Smooth muscle cell (in vitro differentiated cells): Measurements from ENCODE around the gene EEFSEC. TPM values are rescaled to one million over a fixed set of nuclear protein-coding genes. Genes with fewer than 3 reads are reported as not detected.

Experiments
- DNase-seq: peaks from one replicate; lab custom pipeline; 2025; ENCODE audit not compliant: unreplicated experiment; lab: John Stamatoyannopoulos, UW
- H2AFZ ChIP-seq: fragments of 200-600 bp; sonication (generic); 2 replicates; pipeline ENCODE4 v1.6.0; 2016; ENCODE audit warnings: antibody characterized with exemption, low read depth, mild to moderate bottlenecking
- H3F3A ChIP-seq: fragments of 200-600 bp; sonication (generic); 2 replicates; pipeline ENCODE4 v1.6.0; 2017; ENCODE audit warnings: antibody characterized with exemption, low read depth
- H3K27ac ChIP-seq: fragments of 200-600 bp; sonication (generic); 2 replicates; pipeline ENCODE4 v1.5.1; 2016; ENCODE audit warnings: low read depth, mild to moderate bottlenecking
- H3K27me3 ChIP-seq: fragments of 200-600 bp; sonication (generic); 2 replicates; pipeline ENCODE4 v1.6.1; 2016; ENCODE audit warnings: low read depth, mild to moderate bottlenecking
- H3K36me3 ChIP-seq: fragments of 200-600 bp; sonication (generic); 2 replicates; pipeline ENCODE4 v1.5.1; 2016; ENCODE audit warnings: low read depth
- H3K4me1 ChIP-seq: fragments of 200-600 bp; sonication (generic); 2 replicates; pipeline ENCODE4 v1.5.1; 2016; ENCODE audit warnings: low read depth
- H3K4me2 ChIP-seq: fragments of 200-600 bp; sonication (generic); 2 replicates; pipeline ENCODE4 v1.6.0; 2016; ENCODE audit warnings: mild to moderate bottlenecking
- H3K4me3 ChIP-seq: fragments of 200-600 bp; sonication (generic); 2 replicates; pipeline ENCODE4 v1.5.1; 2016; ENCODE audit warnings: mild to moderate bottlenecking
- H3K79me2 ChIP-seq: fragments of 200-600 bp; sonication (generic); 2 replicates; pipeline ENCODE4 v1.6.0; 2016; ENCODE audit warnings: low read depth, mild to moderate bottlenecking
- H3K9ac ChIP-seq: fragments of 200-600 bp; sonication (generic); 2 replicates; pipeline ENCODE4 v1.6.0; 2016; ENCODE audit warnings: low read depth
- H3K9me3 ChIP-seq: fragments of 200-600 bp; sonication (generic); replicated peaks from 2 replicates; pipeline ENCODE4 v1.5.1; 2016; ENCODE audit warnings: low read depth
- H4K20me1 ChIP-seq: fragments of 200-600 bp; sonication (generic); 2 replicates; pipeline ENCODE4 v1.6.0; 2016; ENCODE audit warnings: low read depth
- CTCF ChIP-seq: fragments of 200-600 bp; sonication (generic); IDR thresholded peaks from 2 replicates; pipeline ENCODE4 v1.5.1; 2017; ENCODE audit warnings: borderline replicate concordance, mild to moderate bottlenecking, antibody characterized with exemption; ENCODE audit not compliant: insufficient read depth, poor library complexity, severe bottlenecking
- WGBS: methylation state at CpG from one replicate; pipeline ENCODE4 v1.1.7; 2016; ENCODE audit warnings: low lambda C conversion rate; 5-methylcytosine and 5-hydroxymethylcytosine counted together
- polyA plus RNA-seq: library from polyadenylated mRNA; unstranded; fragments of >200 nt; fragmentation: Nextera tagmentation; extraction: Ambion mirVana; gene quantifications from 2 replicates; pipeline ENCODE4 v1.2.1, GENCODE V29; 2016
- total RNA-seq: library from RNA; depleted of rRNA; stranded (reverse); fragments of >200 nt; gene quantifications from 2 replicates; pipeline ENCODE4 v1.2.3, GENCODE V29; 2014

EEFSEC gene
- total and polyA plus RNA-seq, 2 experiments from 2014 or later, result 12.4 to 17.1 TPM

DNA sequence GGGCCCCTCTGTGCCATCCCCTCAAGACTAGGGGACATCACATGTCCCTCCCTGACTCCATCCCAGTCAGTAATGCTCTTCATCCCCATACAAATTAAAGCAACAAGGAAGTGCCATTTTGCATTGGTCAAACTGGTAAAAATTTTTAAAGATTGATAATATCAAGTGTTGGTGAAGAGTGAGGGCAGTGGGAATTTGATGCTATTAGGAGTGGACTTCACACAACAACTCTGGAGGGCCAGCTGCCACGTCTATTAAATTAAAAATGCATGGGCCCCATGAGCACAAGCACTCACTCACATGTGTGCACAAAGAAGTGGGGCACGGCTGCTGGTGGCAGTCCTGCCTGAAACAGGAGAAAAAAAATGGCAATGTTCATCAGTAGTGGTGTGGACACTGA lies 265.6 kb downstream of the EEFSEC start:
- Histone ChIP-seq H4K20me1 (no peaks in the 10 kb centered on the region), H3F3A (no peaks in the 10 kb centered on the region), H3K79me2 (no peaks in the 10 kb centered on the region), H2AFZ (no peak overlapping the region), H3K4me1 (no peaks in the 10 kb centered on the region), H3K27me3 (no peaks in the 10 kb centered on the region), H3K9me3 (no peaks in the 10 kb centered on the region), H3K9ac (no peak overlapping the region), H3K27ac (no peak overlapping the region), H3K36me3 (no peaks in the 10 kb centered on the region), H3K4me2 (no peak overlapping the region), H3K4me3 (no peak overlapping the region)
- no peak for TF ChIP-seq CTCF
- WGBS, result 84% methylated on average over 2 of the region's 2 CpGs
- no peak for DNase-seq

GRCh38 chr3:128419311-128419710 lies 266.0 kb downstream of the EEFSEC start:
- DNase-seq, result no peak
- Histone ChIP-seq H3K4me3 (no peak overlapping the region), H3K79me2 (no peaks in the 10 kb centered on the region), H3K9me3 (no peaks in the 10 kb centered on the region), H4K20me1 (no peaks in the 10 kb centered on the region), H3F3A (no peaks in the 10 kb centered on the region), H3K9ac (no peak overlapping the region), H3K27me3 (no peaks in the 10 kb centered on the region), H3K4me1 (no peaks in the 10 kb centered on the region), H3K4me2 (no peak overlapping the region), H2AFZ (no peak overlapping the region), H3K36me3 (no peaks in the 10 kb centered on the region), H3K27ac (no peak overlapping the region)
- no peak for TF ChIP-seq CTCF
- WGBS, result 97% methylated on average over 4 of the region's 4 CpGs

DNA sequence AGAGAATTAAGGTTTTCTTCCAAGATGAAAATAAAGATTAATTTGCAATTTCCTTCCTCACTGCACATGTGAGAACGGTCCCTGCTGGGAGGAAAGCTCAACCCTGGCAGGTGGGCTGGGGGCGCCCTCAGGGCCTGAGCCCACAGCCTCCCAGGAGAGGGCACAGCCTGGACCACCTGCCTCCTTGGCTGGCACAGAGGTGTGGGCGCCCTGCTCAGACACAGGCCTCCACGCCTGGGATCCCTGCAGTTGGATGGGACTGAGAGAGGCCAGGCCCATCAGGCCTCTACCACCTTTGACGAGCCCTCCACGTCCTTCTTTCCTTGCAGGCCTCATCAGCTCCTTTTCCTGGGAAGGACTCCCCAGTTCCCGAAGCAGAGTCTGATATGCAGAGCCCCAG lies 267.0 kb downstream of the EEFSEC start:
- Histone ChIP-seq H3K36me3 (no peaks in the 10 kb centered on the region), H3K79me2 (no peaks in the 10 kb centered on the region), H3K9ac (no peak overlapping the region), H3K27ac (no peak overlapping the region), H3K27me3 (no peaks in the 10 kb centered on the region), H2AFZ (no peak overlapping the region), H3F3A (no peaks in the 10 kb centered on the region), H3K9me3 (no peaks in the 10 kb centered on the region), H3K4me2 (no peak overlapping the region), H3K4me3 (no peak overlapping the region), H4K20me1 (no peaks in the 10 kb centered on the region), H3K4me1 (no peaks in the 10 kb centered on the region)
- 91% methylated on average over 7 of the region's 7 CpGs for WGBS
- no peak for DNase-seq
- TF ChIP-seq CTCF, result no peak

GRCh38 chr3:128420720-128421438 lies 267.6 kb downstream of the EEFSEC start:
- H4K20me1 ChIP-seq, result no peaks in the 10 kb centered on the region
- no peaks in the 10 kb centered on the region for H3K36me3 ChIP-seq
- no peaks in the 10 kb centered on the region for H3K9me3 ChIP-seq
- 96% methylated on average over 12 of the region's 12 CpGs for WGBS
- H2AFZ ChIP-seq, result no peak overlapping the region
- TF ChIP-seq CTCF, result no peak
- H3K4me3 ChIP-seq, result no peak overlapping the region
- DNase-seq, result no peak
- no peaks in the 10 kb centered on the region for H3K79me2 ChIP-seq
- H3K4me2 ChIP-seq, result no peak overlapping the region
- H3K27me3 ChIP-seq, result no peaks in the 10 kb centered on the region
- no peaks in the 10 kb centered on the region for H3F3A ChIP-seq
- no peak overlapping the region for H3K27ac ChIP-seq
- no peak overlapping the region for H3K9ac ChIP-seq
- no peaks in the 10 kb centered on the region for H3K4me1 ChIP-seq
